Right atrium auricular region (tissue), 2 donors: ENCODE measurements around the gene ZNF319. TPM values are rescaled to one million over a fixed set of nuclear protein-coding genes. Genes with fewer than 3 reads are reported as not detected.
A peak's percentile ranks its signal among the peaks of the same experiment; 100 is the strongest.

Source experiments
- DNase-seq: peaks from one replicate; pipeline ENCODE4 v3.0.0-alpha.2; 2019; ENCODE audit warnings: low spot score
- H3K27ac ChIP-seq, 2 donors: fragments of 200-600 bp; sonication (generic); 1 replicate in 1 of 2; 2 replicates in 1 of 2; pipeline ENCODE4 v1.5.1; 2016 to 2019
- H3K27me3 ChIP-seq, 2 donors: fragments of 200-600 bp; sonication (generic); one replicate each; pipeline versions ENCODE4 v1.5.1 to v1.6.0; 2017 to 2019
- H3K36me3 ChIP-seq: fragments of 200-600 bp; sonication (generic); one replicate; pipeline ENCODE4 v1.5.1; 2016
- H3K4me1 ChIP-seq, 2 donors: fragments of 200-600 bp; sonication (generic); one replicate each; pipeline versions ENCODE4 v1.5.1 to v1.6.0; 2017 to 2019
- H3K4me3 ChIP-seq, 2 donors: fragments of 200-600 bp; sonication (generic); 1 replicate in 1 of 2; 2 replicates in 1 of 2; pipeline ENCODE4 v1.5.1; 2017 to 2019; ENCODE audit warnings: mild to moderate bottlenecking in 1 of 2, moderate library complexity in 1 of 2
- H3K9me3 ChIP-seq, 2 donors: fragments of 200-600 bp; sonication (generic); one replicate each; pipeline ENCODE4 v1.5.1; 2019
- total RNA-seq, 2 donors: library from RNA; depleted of rRNA; stranded (reverse); fragments of >200 nt; gene quantifications; one replicate each; pipeline ENCODE4 v1.1.0, GENCODE V29; 2016
- TF ChIP-seq, protein P1 (sequence below), 2 donors: fragments of 200-600 bp; sonication (generic); IDR thresholded peaks; one replicate each; pipeline ENCODE4 v1.5.1; 2019; ENCODE audit warnings: antibody characterized with exemption in 2 of 2

Gene ZNF319
- total RNA-seq, 2 donors from 2014 or later, result 5.1 to 6.6 TPM

- DNase-seq, result no peak
These were observed 25.1 kb upstream of the ZNF319 start, which contains the start of gene MMP15 for GRCh38 chr16:58025351-58026138. Gene MMP15, plus strand, starts transcription at chr16:58025754. Its CDS starts 597 bp downstream, at chr16:58026351.

GRCh38 chr16:58024486-58025350 lies 24.2 kb upstream of the ZNF319 start:
- peak overlapping the region; percentile 91 to 92 for H3K27ac ChIP-seq
- TF ChIP-seq, protein P1, sequence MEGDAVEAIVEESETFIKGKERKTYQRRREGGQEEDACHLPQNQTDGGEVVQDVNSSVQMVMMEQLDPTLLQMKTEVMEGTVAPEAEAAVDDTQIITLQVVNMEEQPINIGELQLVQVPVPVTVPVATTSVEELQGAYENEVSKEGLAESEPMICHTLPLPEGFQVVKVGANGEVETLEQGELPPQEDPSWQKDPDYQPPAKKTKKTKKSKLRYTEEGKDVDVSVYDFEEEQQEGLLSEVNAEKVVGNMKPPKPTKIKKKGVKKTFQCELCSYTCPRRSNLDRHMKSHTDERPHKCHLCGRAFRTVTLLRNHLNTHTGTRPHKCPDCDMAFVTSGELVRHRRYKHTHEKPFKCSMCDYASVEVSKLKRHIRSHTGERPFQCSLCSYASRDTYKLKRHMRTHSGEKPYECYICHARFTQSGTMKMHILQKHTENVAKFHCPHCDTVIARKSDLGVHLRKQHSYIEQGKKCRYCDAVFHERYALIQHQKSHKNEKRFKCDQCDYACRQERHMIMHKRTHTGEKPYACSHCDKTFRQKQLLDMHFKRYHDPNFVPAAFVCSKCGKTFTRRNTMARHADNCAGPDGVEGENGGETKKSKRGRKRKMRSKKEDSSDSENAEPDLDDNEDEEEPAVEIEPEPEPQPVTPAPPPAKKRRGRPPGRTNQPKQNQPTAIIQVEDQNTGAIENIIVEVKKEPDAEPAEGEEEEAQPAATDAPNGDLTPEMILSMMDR (IDR thresholded peaks at IDR 0.05), result no peak
- peaks cover 0 to 81% of the 10 kb centered on the region in 2 donors for H3K4me1 ChIP-seq
- no peaks in the 10 kb centered on the region for H3K9me3 ChIP-seq
- H3K4me3 ChIP-seq, result peak overlapping the region; percentile 58 to 68
- DNase-seq, result no peak
- no peaks in the 10 kb centered on the region for H3K27me3 ChIP-seq
- no peaks in the 10 kb centered on the region for H3K36me3 ChIP-seq

More at GRCh38 chr16:58025351-58026138, 25.1 kb upstream of the ZNF319 start, which contains the start of gene MMP15:
- H3K4me1 ChIP-seq, result peaks cover 0 to 90% of the 10 kb centered on the region in 2 donors
- peak within 1 kb of the TSS; percentile 58 to 68 for H3K4me3 ChIP-seq
- TF ChIP-seq, protein P1 (IDR thresholded peaks at IDR 0.05), result no peak
- H3K27me3 ChIP-seq, result no peaks in the 10 kb centered on the region
- no peaks in the 10 kb centered on the region for H3K9me3 ChIP-seq
- H3K36me3 ChIP-seq, result no peaks in the 10 kb centered on the region
- peak within 1 kb of the TSS; percentile 91 to 92 for H3K27ac ChIP-seq

GRCh38 chr16:58022601-58023371 lies 22.3 kb upstream of the ZNF319 start:
- DNase-seq, result no peak
- H3K4me3 ChIP-seq, result no peak overlapping the region
- H3K27me3 ChIP-seq, result no peaks in the 10 kb centered on the region
- H3K36me3 ChIP-seq, result peaks cover 5% of the 10 kb centered on the region
- peak overlapping the region; percentile 62 to 79 for H3K27ac ChIP-seq
- peaks cover 0 to 62% of the 10 kb centered on the region in 2 donors for H3K4me1 ChIP-seq
- TF ChIP-seq, protein P1 (IDR thresholded peaks at IDR 0.05), result no peak
- no peaks in the 10 kb centered on the region for H3K9me3 ChIP-seq

DNA sequence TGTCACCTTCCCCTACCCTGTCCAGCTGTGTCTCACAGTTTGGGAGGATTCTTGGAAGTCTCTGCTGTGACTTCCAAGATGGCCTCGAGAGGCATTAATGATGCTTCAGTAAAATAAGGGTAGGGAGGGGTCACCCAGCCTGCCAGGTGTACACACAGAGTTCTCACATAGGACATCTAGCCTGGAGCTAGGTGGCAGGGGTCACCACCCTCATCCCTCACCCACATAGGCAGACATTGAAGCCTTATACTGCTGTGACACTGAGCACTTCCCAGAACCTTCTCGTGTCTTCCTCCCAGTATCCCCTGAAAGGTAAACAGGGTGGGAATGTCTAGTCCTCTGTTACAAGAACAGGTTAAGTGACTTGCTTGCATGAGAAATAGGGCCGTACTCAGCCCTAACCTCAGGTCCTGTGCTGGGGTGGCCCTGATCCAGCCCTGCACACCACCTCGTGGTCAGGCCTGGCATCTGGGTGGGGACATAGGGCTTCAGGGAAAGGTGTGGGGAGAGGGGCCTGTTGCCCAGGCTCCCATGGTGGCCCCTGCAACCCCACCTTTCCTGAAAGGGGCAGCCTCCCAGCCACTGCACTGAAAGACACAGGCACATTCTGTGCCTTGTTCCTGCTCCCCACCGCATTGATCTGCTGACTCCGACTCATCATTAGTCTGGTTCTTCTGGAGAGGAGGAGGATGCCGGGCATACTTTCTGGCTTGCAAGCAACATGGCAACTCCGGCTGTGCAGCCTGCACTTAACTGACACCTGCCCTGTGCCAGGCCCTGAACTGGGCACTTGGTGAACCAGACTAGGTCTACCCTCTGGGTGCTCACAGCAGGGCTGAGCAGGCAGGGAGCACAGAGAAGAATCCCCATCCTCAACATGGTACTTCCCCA lies 21.4 kb upstream of the ZNF319 start:
- no peak for DNase-seq
- no peak overlapping the region for H3K4me3 ChIP-seq
- no peaks in the 10 kb centered on the region for H3K9me3 ChIP-seq
- H3K27ac ChIP-seq, result peak overlapping the region; percentile 62 to 79
- TF ChIP-seq, protein P1 (IDR thresholded peaks at IDR 0.05), result no peak
- H3K27me3 ChIP-seq, result no peaks in the 10 kb centered on the region
- H3K4me1 ChIP-seq, result peaks cover 0 to 53% of the 10 kb centered on the region in 2 donors
- H3K36me3 ChIP-seq, result peaks cover 5% of the 10 kb centered on the region
